Measurements from ENCODE around the gene LY6G6C.

GRCh38 chr6:31758281-31758680, 36.7 kb upstream of the LY6G6C start:
- TF ChIP-seq EP300 (IDR thresholded peaks at IDR 0.05) (no peak), POLR2A (IDR thresholded peaks at IDR 0.05) (no peak), CTCF (IDR thresholded peaks at IDR 0.05) (no peak), POLR2AphosphoS5 (IDR thresholded peaks at IDR 0.05) (no peak)

Data from upper lobe of left lung (tissue), 4 donors.